ENCODE results near the gene EMID1. TPM values are rescaled to one million over a fixed set of nuclear protein-coding genes. Genes with fewer than 3 reads are reported as not detected.

EMID1 gene
- total RNA-seq, 3 donors from 2014 or later = 1.1 to 4.6 (median 2.3) TPM

GRCh38 chr22:29300807-29301601 lies 95.3 kb downstream of the EMID1 start:
- no peaks in the 10 kb centered on the region for H3K27me3 ChIP-seq
- H3K36me3 ChIP-seq = peaks cover 28% of the 10 kb centered on the region
- intact Hi-C loops (cut with DNase I; ENCODE audit: low total_unique reads) = no loop called here
- H3K9me3 ChIP-seq = no peaks in the 10 kb centered on the region
- DNase-seq (ENCODE audit: low spot score in 2 of 2) = no peak
- H3K4me3 ChIP-seq = no peak overlapping the region
- peaks cover 5 to 7% of the 10 kb centered on the region in 2 donors for H3K4me1 ChIP-seq
- H3K27ac ChIP-seq = no peak overlapping the region
- TF ChIP-seq POLR2AphosphoS5 (IDR thresholded peaks at IDR 0.05) = no peak
- TF ChIP-seq POLR2A (IDR thresholded peaks at IDR 0.05) = no peak
- no peak for TF ChIP-seq CTCF (IDR thresholded peaks at IDR 0.05)

- Histone ChIP-seq H3K4me3 (no peak overlapping the region), H3K36me3 (peaks cover 22% of the 10 kb centered on the region), H3K27ac (peak overlapping the region; percentile 54 to 64), H3K9me3 (no peaks in the 10 kb centered on the region), H3K27me3 (no peaks in the 10 kb centered on the region), H3K4me1 (peaks cover 7 to 8% of the 10 kb centered on the region in 2 donors)
- intact Hi-C loops (cut with DNase I; ENCODE audit: low total_unique reads) = no loop called here
- DNase-seq (ENCODE audit: low spot score in 2 of 2) = no peak
- TF ChIP-seq POLR2AphosphoS5 (IDR thresholded peaks at IDR 0.05) = no peak
- no peak for TF ChIP-seq CTCF (IDR thresholded peaks at IDR 0.05)
- no peak for TF ChIP-seq POLR2A (IDR thresholded peaks at IDR 0.05)
Observed at GRCh38 chr22:29301716-29302401, 96.2 kb downstream of the EMID1 start.

- Histone ChIP-seq H3K4me3 (no peak overlapping the region), H3K9me3 (no peaks in the 10 kb centered on the region), H3K4me1 (peaks cover 7 to 8% of the 10 kb centered on the region in 2 donors), H3K27ac (peak overlapping the region; percentile 54 to 64), H3K27me3 (no peaks in the 10 kb centered on the region), H3K36me3 (peaks cover 17% of the 10 kb centered on the region)
- TF ChIP-seq POLR2A (IDR thresholded peaks at IDR 0.05) (no peak), POLR2AphosphoS5 (IDR thresholded peaks at IDR 0.05) (no peak), CTCF (IDR thresholded peaks at IDR 0.05) (no peak)
- intact Hi-C loops (cut with DNase I; ENCODE audit: low total_unique reads) = no loop called here
- DNase-seq (ENCODE audit: low spot score in 2 of 2) = no peak
Observed at GRCh38 chr22:29302402-29302680, 96.6 kb downstream of the EMID1 start.

- H3K27ac ChIP-seq = peak overlapping the region; percentile 54 to 64
Observed at GRCh38 chr22:29302681-29303465, 97.2 kb downstream of the EMID1 start.

More at GRCh38 chr22:29302681-29303465, 97.2 kb downstream of the EMID1 start:
- Histone ChIP-seq H3K9me3 (no peaks in the 10 kb centered on the region), H3K27me3 (no peaks in the 10 kb centered on the region), H3K4me1 (peaks cover 8 to 10% of the 10 kb centered on the region in 2 donors), H3K4me3 (no peak overlapping the region), H3K36me3 (peaks cover 11% of the 10 kb centered on the region)
- no peak for DNase-seq (ENCODE audit: low spot score in 2 of 2)
- intact Hi-C loops (cut with DNase I; ENCODE audit: low total_unique reads) = no loop called here
- no peak for TF ChIP-seq CTCF (IDR thresholded peaks at IDR 0.05)
- no peak for TF ChIP-seq POLR2A (IDR thresholded peaks at IDR 0.05)
- TF ChIP-seq POLR2AphosphoS5 (IDR thresholded peaks at IDR 0.05) = no peak
